Activated CD4-positive, alpha-beta T cell treated with anti-CD3 and anti-CD28 coated beads for 1 hour (primary cell): ENCODE results near the gene CLDN12.
"Not testable (repeated sequence)": the region's sequence is repeated elsewhere in the genome, so short reads cannot be mapped to it uniquely, and the experiment has no call there.

ENCODE experiments used
- DNase-seq: peaks from one replicate; pipeline ENCODE4 v3.0.0-alpha.2; 2020

CLDN12 gene

DNA sequence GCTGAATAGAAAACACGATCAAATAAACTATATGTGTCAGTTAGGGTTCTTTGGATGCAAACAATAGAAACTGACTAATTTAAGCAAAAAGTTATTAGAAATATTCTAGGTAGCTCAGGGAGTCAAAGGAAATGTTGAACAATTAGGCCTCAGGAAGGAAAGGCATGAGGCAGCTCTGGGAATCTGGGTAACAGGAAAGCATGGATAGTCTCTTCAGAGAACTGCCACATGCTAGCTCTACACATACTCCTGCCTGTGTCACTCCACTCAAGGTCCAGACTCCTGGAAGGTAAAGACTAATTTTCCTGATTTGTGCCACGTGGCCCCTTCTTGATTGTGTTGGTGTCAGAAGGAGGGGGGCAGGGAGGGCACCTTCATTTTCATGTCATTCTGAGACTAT lies 42.4 kb downstream of the CLDN12 start:
- DNase-seq: no peak

DNA sequence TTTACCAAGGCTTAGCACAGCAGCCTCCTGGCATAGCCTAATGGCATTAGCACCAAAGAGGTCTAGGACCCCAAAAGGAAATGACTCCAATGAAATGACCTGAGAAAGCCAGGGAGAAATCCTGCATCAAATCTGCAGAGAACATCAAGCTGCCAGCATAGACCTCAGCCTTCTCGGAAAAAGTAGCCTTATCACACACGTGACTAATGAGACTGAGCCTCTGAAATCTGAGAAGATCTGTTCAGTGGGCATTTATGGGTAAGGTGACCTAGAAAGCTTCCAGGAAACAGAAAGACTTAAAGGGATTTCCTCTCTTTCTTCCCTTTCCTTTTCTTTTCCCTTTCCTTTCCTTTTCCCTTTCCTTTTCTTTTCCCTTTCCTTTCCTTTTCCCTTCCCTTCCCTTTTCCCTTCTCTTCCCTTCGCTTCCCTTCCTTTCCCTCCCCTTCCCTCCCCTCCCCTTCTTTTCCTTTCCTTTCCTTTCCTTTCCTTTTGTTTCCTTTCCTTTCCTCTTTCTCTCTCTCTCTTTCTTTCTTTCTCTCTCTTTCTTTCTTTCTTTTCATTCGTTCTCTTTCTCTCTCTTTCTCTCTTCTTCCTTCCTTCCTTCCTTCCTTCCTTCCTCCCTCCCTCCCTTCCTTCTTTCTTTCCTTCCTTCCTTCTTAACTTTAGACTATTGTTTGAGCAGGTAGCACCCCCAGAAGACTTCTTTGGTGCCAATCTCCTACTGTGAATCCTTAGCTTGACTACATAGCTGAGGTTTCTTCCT lies 43.1 kb downstream of the CLDN12 start:
- DNase-seq: no peak

- DNase-seq: no peak
These were observed 50.1 kb downstream of the CLDN12 start for GRCh38 chr7:90453259-90453891.

GRCh38 chr7:90453931-90454330 lies 50.7 kb downstream of the CLDN12 start:
- no peak for DNase-seq

- no peak for DNase-seq
These were observed 52.1 kb downstream of the CLDN12 start for GRCh38 chr7:90455163-90456030.

GRCh38 chr7:90458104-90458503 lies 54.8 kb downstream of the CLDN12 start:
- DNase-seq: no peak

- no peak for DNase-seq
These were observed 56.6 kb downstream of the CLDN12 start for GRCh38 chr7:90459888-90460287.

- no peak for DNase-seq
These were observed 58.0 kb downstream of the CLDN12 start for GRCh38 chr7:90461219-90461618.

DNA sequence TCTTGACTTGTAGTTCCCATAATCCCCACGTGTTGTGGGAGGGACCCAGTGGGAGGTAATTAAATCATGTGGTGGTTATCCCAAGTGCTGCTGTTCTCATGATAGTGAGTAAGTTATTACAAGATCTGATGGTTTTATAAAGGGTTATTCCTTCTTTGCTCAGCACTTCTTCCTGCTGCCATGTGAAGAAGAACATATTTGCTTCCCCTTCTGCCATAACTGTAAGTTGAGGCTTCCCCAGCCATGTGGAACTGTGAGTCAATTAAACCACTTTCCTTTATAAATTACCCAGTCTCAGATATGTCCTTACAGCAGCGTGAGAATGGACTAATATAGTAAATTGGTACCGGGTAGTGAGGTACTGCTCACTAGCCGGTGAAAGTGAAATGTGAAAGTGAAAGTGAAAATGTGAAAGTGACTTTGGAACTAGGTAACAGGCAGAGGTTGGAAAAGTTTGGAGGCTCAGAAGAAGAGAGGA lies 59.9 kb downstream of the CLDN12 start:
- not testable (repeated sequence) for DNase-seq
